ENCODE measurements around the gene GNA14.
A peak's percentile ranks its signal among the peaks of the same experiment; 100 is the strongest.
"Not testable (repeated sequence)": the region's sequence is repeated elsewhere in the genome, so short reads cannot be mapped to it uniquely, and the experiment has no call there.

GNA14 gene

GRCh38 chr9:77486463-77486862, 161.7 kb downstream of the GNA14 start:
- DNase-seq, result no peak

- no peak for DNase-seq
These were observed 172.3 kb downstream of the GNA14 start for GRCh38 chr9:77475641-77476473.

DNA sequence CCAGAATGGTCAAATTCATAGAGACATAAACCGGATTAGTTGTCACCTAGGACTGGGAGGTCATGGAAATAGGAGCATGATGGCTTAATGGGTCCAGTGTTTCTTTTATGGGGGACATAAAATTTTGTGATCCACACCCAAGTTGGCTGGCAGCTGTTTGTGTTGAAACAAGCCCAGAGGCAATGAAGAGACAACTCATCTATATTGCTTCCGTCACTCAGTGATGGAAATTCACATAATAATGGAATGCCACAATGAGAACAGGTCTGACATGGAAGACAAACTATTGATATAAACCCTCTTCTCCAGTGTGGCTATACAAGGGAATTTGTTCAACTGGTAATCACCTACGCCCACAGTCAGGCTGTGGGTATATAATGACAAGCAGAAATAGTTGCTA, 173.2 kb downstream of the GNA14 start:
- no peak for DNase-seq

- no peak for DNase-seq
These were observed 175.5 kb downstream of the GNA14 start for GRCh38 chr9:77472646-77473045.

- DNase-seq, result no peak
These were observed 176.6 kb downstream of the GNA14 start for GRCh38 chr9:77471572-77471971.

GRCh38 chr9:77469515-77470231, 178.4 kb downstream of the GNA14 start:
- DNase-seq, result no peak

DNA sequence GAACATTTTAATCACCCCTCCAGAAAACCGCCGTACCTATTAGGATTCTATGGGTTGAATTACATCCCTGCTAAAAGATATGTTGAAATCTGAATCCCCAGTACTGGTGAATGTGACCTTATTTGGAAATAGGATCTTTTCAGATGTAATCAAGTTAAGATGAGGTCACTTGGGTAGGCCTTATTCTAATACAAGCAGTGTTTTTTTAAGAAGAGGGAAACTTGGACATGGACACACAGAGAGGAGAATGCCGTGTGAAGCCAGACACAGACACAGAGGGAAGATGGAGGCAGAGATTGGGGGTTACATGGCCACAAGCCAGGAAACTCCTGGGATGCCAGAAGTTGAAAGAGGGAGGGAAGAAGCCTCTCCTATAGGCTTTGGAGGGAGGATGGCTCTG, 183.5 kb downstream of the GNA14 start:
- DNase-seq, result no peak

GRCh38 chr9:77463151-77463550, 185.0 kb downstream of the GNA14 start:
- no peak for DNase-seq

GRCh38 chr9:77462066-77462465, 186.1 kb downstream of the GNA14 start:
- DNase-seq, result no peak

DNA sequence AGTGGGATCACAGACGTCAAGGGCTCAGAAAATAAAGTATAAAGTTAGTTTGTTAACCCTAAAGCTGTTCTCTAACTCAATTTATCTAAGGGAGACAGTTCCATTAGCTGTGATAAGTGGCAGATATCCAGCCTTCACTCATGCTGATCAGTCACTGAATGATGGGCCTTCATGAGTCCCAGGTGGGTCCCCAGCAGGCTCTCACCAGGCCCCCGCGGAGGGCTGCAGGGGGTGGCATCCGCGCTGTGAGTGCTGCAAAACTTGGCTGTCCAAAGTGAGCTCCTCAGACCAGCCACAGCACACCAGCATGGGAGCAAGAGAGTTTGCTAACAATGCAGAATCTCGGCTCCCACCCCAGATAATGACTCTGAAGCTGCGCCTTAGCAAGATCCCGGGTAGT, 187.2 kb downstream of the GNA14 start:
- no peak for DNase-seq

GRCh38 chr9:77457916-77458592, 190.1 kb downstream of the GNA14 start:
- peak; percentile 21 to 62 for DNase-seq

GRCh38 chr9:77456829-77457437, 191.2 kb downstream of the GNA14 start:
- DNase-seq, result peak; percentile 58 to 61

GRCh38 chr9:77455312-77455927, 192.7 kb downstream of the GNA14 start:
- peak in 1 of 2 experiments; percentile 2 for DNase-seq

GRCh38 chr9:77454663-77455062, 193.5 kb downstream of the GNA14 start:
- DNase-seq, result no peak

- no peak for DNase-seq
These were observed 194.1 kb downstream of the GNA14 start for GRCh38 chr9:77453825-77454647.

GRCh38 chr9:77451507-77451906, 196.6 kb downstream of the GNA14 start:
- no peak for DNase-seq

DNA sequence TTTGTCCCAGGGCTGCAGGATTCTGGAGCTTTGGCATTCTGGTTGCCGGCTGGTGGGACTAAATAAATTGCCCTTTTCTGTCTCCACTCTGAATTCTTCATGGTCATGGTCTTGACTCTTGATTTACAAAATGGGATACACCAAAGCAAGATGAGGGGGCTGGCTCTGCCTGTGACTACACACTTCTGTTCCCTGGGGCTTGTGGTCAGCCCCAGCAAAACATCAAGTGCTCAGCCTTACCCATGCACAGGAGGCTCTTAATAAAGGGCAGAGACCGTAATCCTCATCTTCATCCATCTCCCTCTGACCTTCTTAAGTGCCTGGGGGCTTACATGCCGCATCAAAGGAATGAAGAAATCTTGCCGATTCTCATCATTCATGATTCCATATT, 198.0 kb downstream of the GNA14 start:
- no peak for DNase-seq

DNA sequence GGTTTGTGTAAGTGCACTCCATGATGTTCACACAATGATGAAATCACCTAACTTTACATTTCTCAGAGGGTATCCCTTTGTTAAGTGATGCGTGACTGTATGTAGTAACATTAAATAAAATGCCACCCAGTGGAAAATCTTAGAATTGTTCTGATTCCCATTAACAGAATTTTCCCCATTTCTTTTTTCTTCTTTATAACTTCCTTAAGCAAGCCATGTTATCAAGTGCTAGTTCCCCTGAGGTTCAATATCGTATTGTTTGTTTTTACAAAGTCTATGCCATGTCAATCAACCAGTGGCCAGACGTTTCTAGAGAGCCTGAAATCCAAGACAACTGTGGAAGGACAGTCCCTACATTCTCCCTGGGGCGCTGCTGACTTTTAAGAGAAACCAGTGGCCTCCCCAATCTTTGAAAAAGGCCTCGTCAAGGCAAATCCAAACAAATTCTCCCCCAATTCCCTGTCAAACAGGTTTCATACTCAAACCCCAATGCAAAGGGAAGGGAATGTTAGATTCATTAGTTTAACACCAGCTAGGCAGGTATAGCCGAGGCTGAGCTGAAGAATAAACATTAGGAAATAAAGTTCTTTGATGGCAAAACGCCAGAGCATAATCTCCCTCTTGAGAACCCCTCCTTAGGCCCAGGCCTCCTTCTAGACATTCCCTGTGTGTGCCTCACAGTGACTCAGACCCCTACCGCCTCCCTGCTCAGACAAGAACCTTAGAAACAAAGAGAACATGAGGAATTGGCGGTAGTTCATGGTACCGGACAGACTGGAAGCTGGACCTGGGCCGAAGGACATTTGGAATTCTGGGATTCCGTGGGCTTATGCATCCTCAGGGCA, 198.7 kb downstream of the GNA14 start:
- DNase-seq, result no peak

DNA sequence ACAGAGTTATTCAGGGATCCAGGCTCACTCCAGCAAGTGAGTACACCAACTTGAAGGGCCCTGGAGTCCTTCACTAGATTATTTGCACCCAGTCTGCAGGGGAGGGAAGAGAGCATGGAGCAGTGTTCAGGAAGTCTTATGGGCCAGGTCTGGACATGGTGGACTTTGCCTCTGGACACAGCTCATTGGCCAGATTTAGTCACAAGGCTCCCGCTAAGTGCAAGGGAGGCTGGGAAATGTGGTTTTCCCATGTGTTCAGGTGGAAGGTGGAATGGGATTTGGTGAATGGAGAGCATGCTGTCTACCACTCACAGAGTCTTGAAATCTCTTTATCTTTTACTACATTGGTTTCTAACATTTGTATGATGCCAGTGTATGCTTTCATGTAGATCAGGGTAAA, 200.5 kb downstream of the GNA14 start:
- DNase-seq, result no peak

DNA sequence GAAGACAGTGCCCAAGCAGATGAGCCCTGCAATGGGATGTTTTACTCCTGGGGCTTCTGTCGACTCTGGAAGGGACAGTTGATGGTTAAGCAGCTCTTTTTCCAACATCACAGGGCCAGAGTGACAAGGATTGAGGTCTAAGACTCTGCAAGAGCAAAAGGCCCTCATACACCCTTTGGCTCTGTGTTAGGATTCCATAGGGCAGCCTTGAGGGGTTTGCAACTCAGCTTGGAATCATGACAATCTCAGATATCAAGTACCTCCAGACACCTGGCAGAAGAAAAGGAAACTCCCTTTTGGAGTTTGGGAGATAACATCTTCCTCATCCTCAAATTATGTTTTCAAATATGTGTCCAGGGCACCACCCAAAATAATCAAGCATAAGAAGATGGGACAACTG, 205.7 kb downstream of the GNA14 start:
- DNase-seq, result no peak

DNA sequence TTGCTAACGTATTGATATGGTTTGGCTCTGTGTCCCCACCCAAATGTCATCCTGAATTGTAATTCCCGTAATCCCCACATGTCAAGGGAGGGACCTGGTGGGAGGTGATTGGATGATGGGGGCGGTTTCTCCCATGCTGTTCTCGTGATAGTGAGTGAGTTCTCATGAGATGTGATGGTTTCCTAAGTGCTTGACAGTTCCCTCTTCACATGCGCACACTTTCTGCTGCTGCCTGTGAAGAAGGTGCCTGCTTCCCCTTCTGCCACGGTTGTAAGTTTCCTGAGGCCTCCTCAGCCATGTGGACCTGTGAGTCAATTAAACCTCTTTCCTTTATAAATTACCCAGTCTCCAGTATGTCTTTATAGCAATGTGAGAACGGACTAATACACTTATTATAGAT, 207.0 kb downstream of the GNA14 start:
- not testable (repeated sequence) for DNase-seq
